ENCODE measurements around the gene THBS1. TPM values are rescaled to one million over a fixed set of nuclear protein-coding genes. Genes with fewer than 3 reads are reported as not detected.

THBS1 gene
- total RNA-seq, 1 donor from 2014 or later, result 377 TPM

DNA sequence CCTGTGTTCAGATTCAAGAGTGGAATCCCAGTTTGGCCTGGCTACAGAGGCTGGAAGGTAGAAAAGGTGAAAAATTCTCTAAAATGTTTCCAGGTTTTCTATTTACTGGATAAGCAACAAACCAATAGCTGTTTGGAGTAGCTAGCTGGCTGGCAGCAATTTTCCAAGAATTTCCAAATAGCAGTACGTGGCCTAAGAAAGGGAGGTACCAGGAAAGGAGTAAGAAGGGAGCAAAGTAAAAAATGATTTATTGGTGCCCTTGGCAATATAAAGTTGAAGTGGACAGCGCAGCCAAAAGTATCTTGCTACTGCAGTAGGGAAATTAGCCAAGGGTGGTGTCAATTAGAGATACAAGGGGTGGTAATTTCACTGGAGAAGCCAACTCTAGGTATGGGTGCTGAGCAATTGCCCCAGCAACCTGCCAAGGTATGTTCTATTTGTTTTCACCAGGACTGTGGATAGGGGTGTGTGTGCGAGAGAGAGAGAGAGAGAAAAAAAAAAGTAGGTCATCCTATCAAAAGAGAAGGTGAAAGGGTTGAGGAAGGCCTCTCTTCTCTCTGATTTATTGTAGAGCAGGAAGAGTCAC is 40.8 kb upstream of the THBS1 start:
- intact Hi-C loops (cut with DNase I), result no loop called here
- ATAC-seq (no peak), DNase-seq (no peak)
- no peaks in the 10 kb centered on the region for H3K4me1 ChIP-seq
- H3K4me3 ChIP-seq, result no peak overlapping the region
- TF ChIP-seq, protein P1, sequence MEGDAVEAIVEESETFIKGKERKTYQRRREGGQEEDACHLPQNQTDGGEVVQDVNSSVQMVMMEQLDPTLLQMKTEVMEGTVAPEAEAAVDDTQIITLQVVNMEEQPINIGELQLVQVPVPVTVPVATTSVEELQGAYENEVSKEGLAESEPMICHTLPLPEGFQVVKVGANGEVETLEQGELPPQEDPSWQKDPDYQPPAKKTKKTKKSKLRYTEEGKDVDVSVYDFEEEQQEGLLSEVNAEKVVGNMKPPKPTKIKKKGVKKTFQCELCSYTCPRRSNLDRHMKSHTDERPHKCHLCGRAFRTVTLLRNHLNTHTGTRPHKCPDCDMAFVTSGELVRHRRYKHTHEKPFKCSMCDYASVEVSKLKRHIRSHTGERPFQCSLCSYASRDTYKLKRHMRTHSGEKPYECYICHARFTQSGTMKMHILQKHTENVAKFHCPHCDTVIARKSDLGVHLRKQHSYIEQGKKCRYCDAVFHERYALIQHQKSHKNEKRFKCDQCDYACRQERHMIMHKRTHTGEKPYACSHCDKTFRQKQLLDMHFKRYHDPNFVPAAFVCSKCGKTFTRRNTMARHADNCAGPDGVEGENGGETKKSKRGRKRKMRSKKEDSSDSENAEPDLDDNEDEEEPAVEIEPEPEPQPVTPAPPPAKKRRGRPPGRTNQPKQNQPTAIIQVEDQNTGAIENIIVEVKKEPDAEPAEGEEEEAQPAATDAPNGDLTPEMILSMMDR (IDR thresholded peaks at IDR 0.05), result no peak
- H3K36me3 ChIP-seq, result no peaks in the 10 kb centered on the region
- no peak overlapping the region for H3K27ac ChIP-seq
- no peaks in the 10 kb centered on the region for H3K27me3 ChIP-seq
- H3K9me3 ChIP-seq, result no peaks in the 10 kb centered on the region

DNA sequence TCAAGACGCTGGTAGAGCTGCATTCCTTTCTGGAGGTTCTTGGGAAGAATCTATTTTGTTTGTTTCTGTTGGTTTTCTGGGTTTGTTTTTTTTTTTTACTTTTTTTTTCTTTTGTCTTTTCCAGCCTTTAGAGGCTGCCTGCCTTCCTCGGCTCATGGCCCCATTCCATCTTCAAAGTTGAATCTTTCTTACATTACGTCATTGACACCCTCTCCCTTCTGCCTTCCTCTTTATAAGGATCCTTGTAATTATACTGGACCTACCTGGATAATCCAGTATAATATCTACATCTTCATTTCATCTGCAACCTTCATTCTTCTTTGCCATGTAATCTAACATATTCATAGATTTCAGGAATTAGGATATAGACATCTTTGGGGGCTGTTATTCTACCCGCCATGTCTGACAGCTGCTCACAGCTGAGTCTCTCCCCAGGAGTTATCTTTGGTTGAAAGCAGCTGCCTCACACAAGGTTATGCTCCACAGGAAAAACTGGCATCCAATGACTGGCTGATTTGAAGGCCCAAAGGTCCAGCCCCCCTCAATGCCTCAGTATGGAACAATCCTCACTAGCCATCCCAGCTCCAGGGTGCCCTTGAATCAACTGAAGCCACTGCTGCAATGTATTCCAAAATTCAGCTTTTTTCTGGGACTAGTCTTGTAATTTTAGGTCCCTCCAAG is 38.4 kb upstream of the THBS1 start:
- Histone ChIP-seq H3K27me3 (no peaks in the 10 kb centered on the region), H3K27ac (no peak overlapping the region), H3K4me1 (no peaks in the 10 kb centered on the region), H3K9me3 (no peaks in the 10 kb centered on the region), H3K36me3 (no peaks in the 10 kb centered on the region), H3K4me3 (no peak overlapping the region)
- TF ChIP-seq, protein P1 (IDR thresholded peaks at IDR 0.05), result no peak
- no peak for ATAC-seq
- intact Hi-C loops (cut with DNase I), result no loop called here
- DNase-seq, result no peak

DNA sequence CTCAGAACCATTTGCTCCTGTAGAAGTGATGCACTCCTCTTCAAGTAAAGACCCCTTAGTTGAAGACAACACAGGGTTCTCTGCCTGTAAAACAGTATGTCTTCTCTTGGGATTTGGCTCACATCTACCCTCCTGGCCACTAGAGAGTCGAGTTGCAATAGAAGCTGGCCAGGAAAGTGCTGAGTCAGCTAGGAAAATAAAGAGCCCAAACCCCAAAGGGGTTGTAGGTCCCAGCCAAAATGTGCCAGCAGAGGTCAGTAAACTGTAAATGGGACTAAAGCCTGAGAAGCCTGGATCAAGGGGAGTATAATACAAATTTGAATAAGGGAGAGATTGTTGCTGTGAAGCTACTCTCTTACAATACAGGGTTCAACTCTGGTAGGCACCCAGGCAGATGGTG is 37.2 kb upstream of the THBS1 start:
- DNase-seq (no peak), ATAC-seq (no peak)
- H3K9me3 ChIP-seq, result no peaks in the 10 kb centered on the region
- H3K27ac ChIP-seq, result no peak overlapping the region
- TF ChIP-seq, protein P1 (IDR thresholded peaks at IDR 0.05), result no peak
- intact Hi-C loops (cut with DNase I), result no loop called here
- no peak overlapping the region for H3K4me3 ChIP-seq
- no peaks in the 10 kb centered on the region for H3K4me1 ChIP-seq
- no peaks in the 10 kb centered on the region for H3K27me3 ChIP-seq
- no peaks in the 10 kb centered on the region for H3K36me3 ChIP-seq

DNA sequence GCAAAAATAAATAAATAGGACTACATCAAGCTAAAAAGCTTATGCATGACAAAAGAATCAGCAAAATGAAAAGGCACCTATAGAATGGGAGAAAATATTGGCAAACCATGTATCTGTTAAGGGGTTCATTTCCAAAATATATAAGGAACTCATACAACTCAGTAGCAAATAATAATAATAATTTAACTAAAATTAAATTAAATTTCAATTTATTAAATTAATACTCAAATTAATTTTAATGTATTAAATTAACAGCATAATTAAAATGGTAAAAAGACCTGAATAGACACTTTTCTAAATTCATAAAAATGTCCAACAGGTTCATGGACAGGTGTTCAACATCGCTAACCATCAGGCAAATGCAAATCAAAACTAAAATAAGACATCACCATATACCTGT is 34.0 kb upstream of the THBS1 start:
- no peak for DNase-seq
- H3K9me3 ChIP-seq, result no peaks in the 10 kb centered on the region
- TF ChIP-seq, protein P1 (IDR thresholded peaks at IDR 0.05), result no peak
- H3K36me3 ChIP-seq, result no peaks in the 10 kb centered on the region
- no peaks in the 10 kb centered on the region for H3K27me3 ChIP-seq
- no peaks in the 10 kb centered on the region for H3K4me1 ChIP-seq
- ATAC-seq, result no peak
- no peak overlapping the region for H3K27ac ChIP-seq
- H3K4me3 ChIP-seq, result no peak overlapping the region
- intact Hi-C loops (cut with DNase I), result no loop called here

DNA sequence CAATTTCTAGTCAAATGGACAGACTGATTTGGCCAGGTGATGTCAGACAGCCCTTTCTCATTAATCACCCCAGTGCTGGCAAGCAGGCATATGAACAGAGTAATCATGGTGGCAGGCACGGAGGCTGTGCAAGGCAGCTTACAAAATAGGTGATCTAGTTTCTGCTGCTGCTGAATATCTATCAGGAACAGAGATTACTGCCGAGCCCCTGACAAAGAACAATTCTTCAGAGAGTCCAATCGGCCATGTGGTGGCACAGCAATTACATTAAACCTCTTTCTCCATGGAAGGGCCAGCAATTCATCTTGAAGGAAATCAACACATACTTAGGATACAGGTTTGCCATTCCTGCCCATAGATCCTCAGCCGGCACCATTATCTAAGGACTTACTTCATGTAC is 32.3 kb upstream of the THBS1 start:
- ATAC-seq (no peak), DNase-seq (no peak)
- Histone ChIP-seq H3K4me3 (no peak overlapping the region), H3K27me3 (no peaks in the 10 kb centered on the region), H3K27ac (no peak overlapping the region), H3K9me3 (no peaks in the 10 kb centered on the region), H3K36me3 (no peaks in the 10 kb centered on the region), H3K4me1 (no peaks in the 10 kb centered on the region)
- intact Hi-C loops (cut with DNase I), result no loop called here
- TF ChIP-seq, protein P1 (IDR thresholded peaks at IDR 0.05), result no peak
